RWPE2 (cell line): ENCODE results near the gene RECQL.
A peak's percentile ranks its signal among the peaks of the same experiment; 100 is the strongest.

Experiments
- ATAC-seq: fragments of 200-7000 bp; cut with Tn5 transposase; 3 replicates; pipeline ENCODE4 v1.9.1; 2021; ENCODE audit warnings: low read depth
- DNase-seq: peaks from one replicate; pipeline ENCODE4 v3.0.0-alpha.2; 2020; ENCODE audit warnings: low spot score
- H3K27ac ChIP-seq: fragments of 450-650 bp; 2 replicates; pipeline ENCODE4 v1.5.1; 2017; ENCODE audit warnings: mild to moderate bottlenecking; ENCODE audit not compliant: poor library complexity, severe bottlenecking
- H3K27me3 ChIP-seq: fragments of 250-450 bp; sonication (Bioruptor Pico); 2 replicates; pipeline ENCODE4 v1.5.1; 2021; ENCODE audit warnings: mild to moderate bottlenecking, moderate library complexity; ENCODE audit not compliant: insufficient read depth, poor library complexity, severe bottlenecking
- H3K36me3 ChIP-seq: fragments of 250-450 bp; sonication (Bioruptor Pico); 2 replicates; pipeline ENCODE4 v1.5.1; 2020; ENCODE audit warnings: low read depth, mild to moderate bottlenecking, moderate library complexity
- H3K4me1 ChIP-seq: fragments of 250-450 bp; sonication (Bioruptor Pico); 2 replicates; pipeline ENCODE4 v1.5.1; 2021; ENCODE audit warnings: mild to moderate bottlenecking, moderate library complexity; ENCODE audit not compliant: insufficient read depth, poor library complexity, severe bottlenecking
- H3K4me3 ChIP-seq: fragments of 250-450 bp; sonication (Bioruptor Pico); 2 replicates; pipeline ENCODE4 v1.5.1; 2021; ENCODE audit warnings: mild to moderate bottlenecking, moderate library complexity; ENCODE audit not compliant: severe bottlenecking
- H3K9me3 ChIP-seq: fragments of 250-450 bp; sonication (Bioruptor Pico); 2 replicates; pipeline ENCODE4 v1.5.1; 2021; ENCODE audit warnings: mild to moderate bottlenecking, moderate library complexity; ENCODE audit not compliant: severe bottlenecking
- TF ChIP-seq, protein P1 (sequence below): fragments of 450-650 bp; IDR thresholded peaks from one replicate; pipeline ENCODE4 v1.5.1; 2017; ENCODE audit warnings: mild to moderate bottlenecking, moderate library complexity; ENCODE audit not compliant: poor library complexity, severe bottlenecking

Gene RECQL, protein sequence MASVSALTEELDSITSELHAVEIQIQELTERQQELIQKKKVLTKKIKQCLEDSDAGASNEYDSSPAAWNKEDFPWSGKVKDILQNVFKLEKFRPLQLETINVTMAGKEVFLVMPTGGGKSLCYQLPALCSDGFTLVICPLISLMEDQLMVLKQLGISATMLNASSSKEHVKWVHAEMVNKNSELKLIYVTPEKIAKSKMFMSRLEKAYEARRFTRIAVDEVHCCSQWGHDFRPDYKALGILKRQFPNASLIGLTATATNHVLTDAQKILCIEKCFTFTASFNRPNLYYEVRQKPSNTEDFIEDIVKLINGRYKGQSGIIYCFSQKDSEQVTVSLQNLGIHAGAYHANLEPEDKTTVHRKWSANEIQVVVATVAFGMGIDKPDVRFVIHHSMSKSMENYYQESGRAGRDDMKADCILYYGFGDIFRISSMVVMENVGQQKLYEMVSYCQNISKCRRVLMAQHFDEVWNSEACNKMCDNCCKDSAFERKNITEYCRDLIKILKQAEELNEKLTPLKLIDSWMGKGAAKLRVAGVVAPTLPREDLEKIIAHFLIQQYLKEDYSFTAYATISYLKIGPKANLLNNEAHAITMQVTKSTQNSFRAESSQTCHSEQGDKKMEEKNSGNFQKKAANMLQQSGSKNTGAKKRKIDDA

DNA sequence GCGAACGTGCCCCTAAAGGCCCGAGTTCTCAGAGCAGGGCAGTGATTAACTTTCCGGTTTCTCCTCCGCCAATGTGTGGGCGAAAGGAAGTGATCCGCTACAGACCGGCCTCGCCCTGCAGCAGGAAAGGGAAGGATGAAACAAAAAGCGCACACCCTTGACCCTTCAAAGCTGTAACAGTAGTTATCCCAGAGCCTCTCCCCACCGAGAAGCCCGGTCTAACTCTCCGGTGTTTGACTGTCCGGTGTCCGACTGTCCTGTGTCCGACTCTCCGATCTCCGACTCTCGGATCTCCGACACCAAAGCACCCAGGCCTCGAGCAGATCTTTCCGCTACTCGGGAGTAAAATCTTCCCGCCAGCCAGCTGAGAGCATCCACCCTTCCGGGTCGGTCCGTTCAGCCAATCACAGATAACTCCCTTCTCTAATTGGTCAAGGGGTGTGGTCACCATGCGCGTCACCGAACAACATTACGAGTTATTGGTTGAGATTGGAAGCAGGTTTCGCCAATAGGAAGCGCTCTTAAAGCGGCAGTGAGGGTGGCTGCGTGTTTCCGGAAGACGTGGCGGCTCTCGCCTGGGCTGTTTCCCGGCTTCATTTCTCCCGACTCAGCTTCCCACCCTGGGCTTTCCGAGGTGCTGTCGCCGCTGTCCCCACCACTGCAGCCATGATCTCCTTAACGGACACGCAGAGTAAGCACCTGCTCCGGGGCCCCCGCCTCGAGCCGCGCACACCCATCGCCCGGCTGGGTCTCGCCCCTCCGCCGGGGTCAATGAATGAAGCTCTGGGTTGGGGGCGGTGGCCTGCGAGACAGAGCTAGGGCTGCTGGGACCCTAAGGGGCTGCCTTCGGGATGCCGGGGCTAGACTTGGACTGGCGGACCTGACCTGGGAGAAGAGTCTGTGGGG, at the start of gene RECQL, which contains the start of gene GOLT1B:
RECQL (minus strand) TSS at position 378 of the 906 bp plus-strand sequence. CDS start 2,065 bp downstream, outside the sequence.
GOLT1B (plus strand) TSS at position 532 of the 906 bp plus-strand sequence; CDS start at position 667, 135 bp downstream.
- Histone ChIP-seq H3K27ac (peak within 1 kb of the TSS; percentile 59), H3K36me3 (peaks cover 16% of the 10 kb centered on the region), H3K9me3 (no peaks in the 10 kb centered on the region), H3K4me3 (peak within 1 kb of the TSS; percentile 67), H3K4me1 (peaks cover 7% of the 10 kb centered on the region), H3K27me3 (no peaks in the 10 kb centered on the region)
- TF ChIP-seq, protein P1, sequence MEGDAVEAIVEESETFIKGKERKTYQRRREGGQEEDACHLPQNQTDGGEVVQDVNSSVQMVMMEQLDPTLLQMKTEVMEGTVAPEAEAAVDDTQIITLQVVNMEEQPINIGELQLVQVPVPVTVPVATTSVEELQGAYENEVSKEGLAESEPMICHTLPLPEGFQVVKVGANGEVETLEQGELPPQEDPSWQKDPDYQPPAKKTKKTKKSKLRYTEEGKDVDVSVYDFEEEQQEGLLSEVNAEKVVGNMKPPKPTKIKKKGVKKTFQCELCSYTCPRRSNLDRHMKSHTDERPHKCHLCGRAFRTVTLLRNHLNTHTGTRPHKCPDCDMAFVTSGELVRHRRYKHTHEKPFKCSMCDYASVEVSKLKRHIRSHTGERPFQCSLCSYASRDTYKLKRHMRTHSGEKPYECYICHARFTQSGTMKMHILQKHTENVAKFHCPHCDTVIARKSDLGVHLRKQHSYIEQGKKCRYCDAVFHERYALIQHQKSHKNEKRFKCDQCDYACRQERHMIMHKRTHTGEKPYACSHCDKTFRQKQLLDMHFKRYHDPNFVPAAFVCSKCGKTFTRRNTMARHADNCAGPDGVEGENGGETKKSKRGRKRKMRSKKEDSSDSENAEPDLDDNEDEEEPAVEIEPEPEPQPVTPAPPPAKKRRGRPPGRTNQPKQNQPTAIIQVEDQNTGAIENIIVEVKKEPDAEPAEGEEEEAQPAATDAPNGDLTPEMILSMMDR = no peak
- DNase-seq (peak; percentile 83), ATAC-seq (peak; percentile 96)

DNA sequence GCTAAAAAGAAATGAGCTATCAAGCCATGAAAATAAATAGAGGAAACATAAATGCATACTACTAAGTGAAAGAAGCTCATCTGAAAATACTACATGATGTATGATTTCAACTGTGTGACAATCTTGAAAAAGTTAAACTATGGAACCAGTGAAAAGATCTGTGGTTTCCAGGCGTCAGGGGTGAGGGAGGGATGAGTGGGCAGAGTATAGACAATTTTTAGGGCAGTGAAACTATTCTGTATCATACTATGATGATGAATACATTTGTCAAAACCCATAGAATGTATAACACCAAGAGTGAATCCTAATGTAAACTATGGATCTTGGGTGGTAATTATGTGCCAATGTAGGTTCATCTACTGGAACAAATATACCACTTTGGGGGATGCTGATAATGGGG, 46.0 kb upstream of the RECQL start:
- no peaks in the 10 kb centered on the region for H3K36me3 ChIP-seq
- no peaks in the 10 kb centered on the region for H3K4me1 ChIP-seq
- H3K9me3 ChIP-seq = no peaks in the 10 kb centered on the region
- DNase-seq (no peak), ATAC-seq (no peak)
- TF ChIP-seq, protein P1 = no peak
- no peak overlapping the region for H3K27ac ChIP-seq
- no peaks in the 10 kb centered on the region for H3K27me3 ChIP-seq
- H3K4me3 ChIP-seq = no peak overlapping the region

DNA sequence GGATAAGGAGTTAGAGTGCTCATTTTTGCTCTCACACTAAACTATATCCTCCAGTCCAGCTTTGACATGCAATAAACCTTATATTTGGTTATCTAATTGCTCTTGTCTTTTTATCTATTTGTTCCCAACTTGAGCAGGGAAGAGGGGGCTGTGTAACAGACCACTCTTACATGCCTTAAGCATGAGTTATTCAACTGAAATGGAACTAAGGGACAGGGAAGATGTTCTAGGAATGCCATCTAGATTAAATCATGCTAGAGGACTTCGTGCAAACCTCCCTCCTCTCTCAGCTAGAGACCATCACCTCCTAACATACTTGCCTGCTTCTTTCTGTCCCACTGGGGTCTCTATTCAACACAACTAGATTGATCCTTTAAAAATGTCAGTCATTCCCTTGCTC, 45.3 kb upstream of the RECQL start:
- no peak for DNase-seq
- no peaks in the 10 kb centered on the region for H3K36me3 ChIP-seq

DNA sequence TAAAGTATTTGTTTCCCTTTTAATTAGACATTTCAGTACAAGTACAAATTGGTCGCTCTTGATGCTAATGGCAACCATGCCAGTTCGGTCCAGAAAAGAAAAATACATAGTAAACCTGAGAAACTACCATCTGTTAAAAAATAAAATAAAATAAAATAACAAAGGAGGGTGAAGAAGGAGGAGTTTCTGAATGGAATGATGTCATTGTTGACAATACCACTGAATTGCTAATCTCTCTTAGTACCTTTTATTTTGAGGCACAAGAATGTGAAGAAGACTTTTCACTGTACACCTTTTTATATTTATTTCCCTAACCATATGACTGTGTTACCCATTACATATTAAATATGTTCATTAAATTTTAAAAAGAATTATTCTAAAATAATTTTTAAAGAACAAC, 44.1 kb upstream of the RECQL start:
- H3K36me3 ChIP-seq = no peaks in the 10 kb centered on the region
- no peak overlapping the region for H3K4me3 ChIP-seq
- H3K4me1 ChIP-seq = no peaks in the 10 kb centered on the region
- no peaks in the 10 kb centered on the region for H3K27me3 ChIP-seq
- no peak for ATAC-seq
- TF ChIP-seq, protein P1 = no peak
- no peak overlapping the region for H3K27ac ChIP-seq
- DNase-seq = no peak
- H3K9me3 ChIP-seq = no peaks in the 10 kb centered on the region

More for the DNA sequence above, 45.3 kb upstream of the RECQL start:
- H3K27ac ChIP-seq = no peak overlapping the region
- no peaks in the 10 kb centered on the region for H3K4me1 ChIP-seq
- TF ChIP-seq, protein P1 = no peak
- H3K9me3 ChIP-seq = no peaks in the 10 kb centered on the region
- ATAC-seq = no peak
- H3K27me3 ChIP-seq = no peaks in the 10 kb centered on the region
- H3K4me3 ChIP-seq = no peak overlapping the region
